ENCODE data around the gene DVL3.

DNA sequence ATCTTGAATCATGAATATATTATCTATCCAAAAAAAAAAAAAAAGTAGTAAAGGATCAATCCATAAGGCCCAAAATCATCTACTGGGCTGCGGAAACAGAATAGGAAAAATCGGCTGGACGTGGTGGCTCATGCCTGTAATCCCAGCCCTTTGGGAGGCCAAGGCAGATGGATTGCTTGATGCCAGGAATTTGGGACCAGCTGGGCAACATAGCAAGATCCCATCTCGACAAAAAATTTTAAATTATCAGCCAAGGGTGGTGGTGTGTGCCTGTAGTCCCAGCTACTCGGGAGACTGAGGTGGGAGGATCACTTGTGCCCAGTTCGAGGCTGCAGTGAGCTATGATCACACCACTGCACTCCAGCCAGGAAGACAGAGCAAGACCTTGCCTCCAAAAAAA, 6.1 kb upstream of the DVL3 start:
- TF ChIP-seq, protein P1, sequence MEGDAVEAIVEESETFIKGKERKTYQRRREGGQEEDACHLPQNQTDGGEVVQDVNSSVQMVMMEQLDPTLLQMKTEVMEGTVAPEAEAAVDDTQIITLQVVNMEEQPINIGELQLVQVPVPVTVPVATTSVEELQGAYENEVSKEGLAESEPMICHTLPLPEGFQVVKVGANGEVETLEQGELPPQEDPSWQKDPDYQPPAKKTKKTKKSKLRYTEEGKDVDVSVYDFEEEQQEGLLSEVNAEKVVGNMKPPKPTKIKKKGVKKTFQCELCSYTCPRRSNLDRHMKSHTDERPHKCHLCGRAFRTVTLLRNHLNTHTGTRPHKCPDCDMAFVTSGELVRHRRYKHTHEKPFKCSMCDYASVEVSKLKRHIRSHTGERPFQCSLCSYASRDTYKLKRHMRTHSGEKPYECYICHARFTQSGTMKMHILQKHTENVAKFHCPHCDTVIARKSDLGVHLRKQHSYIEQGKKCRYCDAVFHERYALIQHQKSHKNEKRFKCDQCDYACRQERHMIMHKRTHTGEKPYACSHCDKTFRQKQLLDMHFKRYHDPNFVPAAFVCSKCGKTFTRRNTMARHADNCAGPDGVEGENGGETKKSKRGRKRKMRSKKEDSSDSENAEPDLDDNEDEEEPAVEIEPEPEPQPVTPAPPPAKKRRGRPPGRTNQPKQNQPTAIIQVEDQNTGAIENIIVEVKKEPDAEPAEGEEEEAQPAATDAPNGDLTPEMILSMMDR (IDR thresholded peaks at IDR 0.05), result no peak
- no peak for TF ChIP-seq POLR2A (IDR thresholded peaks at IDR 0.05)
- TF ChIP-seq POLR2AphosphoS5 (IDR thresholded peaks at IDR 0.05), result no peak

Data from gastroesophageal sphincter (tissue), 3 donors.